GM19468 (cell line): ENCODE measurements around the gene DNMT1.
"Not testable (repeated sequence)": the region's sequence is repeated elsewhere in the genome, so short reads cannot be mapped to it uniquely, and the experiment has no call there.

Experiments
- ATAC-seq: cut with Tn5 transposase; IDR thresholded peaks from one replicate; pipeline ENCODE4 v1.9.1; 2021; ENCODE audit warnings: mild to moderate bottlenecking, moderate library complexity, moderate number of reproducible peaks; ENCODE audit not compliant: unreplicated experiment; ENCODE audit errors: extremely low read depth

The DNMT1 gene

DNA sequence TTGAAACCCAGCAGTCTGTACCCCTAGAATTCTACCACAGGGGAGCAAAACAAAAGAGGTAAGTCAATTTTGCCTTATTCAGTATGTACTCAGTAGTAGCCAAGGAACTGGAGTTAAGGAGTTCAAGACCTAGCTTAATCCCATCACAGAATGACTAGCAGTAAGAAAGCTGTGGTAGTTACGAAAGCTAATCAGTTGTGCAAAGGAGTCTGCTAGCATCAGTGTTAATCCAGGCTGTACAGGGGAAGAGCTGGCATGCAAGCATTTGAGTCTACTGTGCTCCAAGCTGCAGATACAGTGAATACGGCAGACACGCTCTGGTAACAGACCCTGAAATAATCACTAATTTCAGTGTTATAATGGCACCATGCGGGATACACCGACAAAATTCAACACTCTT, 4.7 kb downstream of the DNMT1 start:
- no peak for ATAC-seq

GRCh38 chr19:10189616-10190015, 5.1 kb downstream of the DNMT1 start:
- ATAC-seq = no peak

GRCh38 chr19:10187315-10187714, 7.4 kb downstream of the DNMT1 start:
- ATAC-seq = no peak

GRCh38 chr19:10184636-10185035, 10.1 kb downstream of the DNMT1 start:
- ATAC-seq = no peak

- ATAC-seq = no peak
These were observed 10.8 kb downstream of the DNMT1 start for GRCh38 chr19:10183926-10184325.

GRCh38 chr19:10182847-10183246, 11.9 kb downstream of the DNMT1 start:
- ATAC-seq = no peak

GRCh38 chr19:10182076-10182475, 12.7 kb downstream of the DNMT1 start:
- no peak for ATAC-seq

DNA sequence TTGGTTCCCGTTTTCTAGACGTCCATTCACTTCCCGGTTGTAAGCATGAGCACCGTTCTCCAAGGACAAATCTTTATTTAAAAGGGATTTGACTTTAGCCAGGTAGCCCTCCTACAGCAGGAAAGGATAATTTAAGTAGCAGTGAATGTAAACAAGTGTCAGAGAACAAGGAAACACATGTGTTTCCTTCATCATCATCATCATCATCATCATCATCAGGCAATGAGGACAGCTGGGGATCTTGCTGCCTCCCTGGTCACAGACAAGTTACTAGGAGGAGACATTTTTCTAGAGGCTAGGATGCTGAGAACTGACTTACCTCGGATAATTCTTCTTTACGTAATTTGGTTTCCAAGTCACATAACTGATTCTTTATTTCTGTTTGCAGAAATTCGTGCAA, 14.3 kb downstream of the DNMT1 start:
- no peak for ATAC-seq

- ATAC-seq = not testable (repeated sequence)
These were observed 14.7 kb downstream of the DNMT1 start for GRCh38 chr19:10180024-10180423.

GRCh38 chr19:10173527-10173926, 21.2 kb downstream of the DNMT1 start:
- ATAC-seq = no peak

DNA sequence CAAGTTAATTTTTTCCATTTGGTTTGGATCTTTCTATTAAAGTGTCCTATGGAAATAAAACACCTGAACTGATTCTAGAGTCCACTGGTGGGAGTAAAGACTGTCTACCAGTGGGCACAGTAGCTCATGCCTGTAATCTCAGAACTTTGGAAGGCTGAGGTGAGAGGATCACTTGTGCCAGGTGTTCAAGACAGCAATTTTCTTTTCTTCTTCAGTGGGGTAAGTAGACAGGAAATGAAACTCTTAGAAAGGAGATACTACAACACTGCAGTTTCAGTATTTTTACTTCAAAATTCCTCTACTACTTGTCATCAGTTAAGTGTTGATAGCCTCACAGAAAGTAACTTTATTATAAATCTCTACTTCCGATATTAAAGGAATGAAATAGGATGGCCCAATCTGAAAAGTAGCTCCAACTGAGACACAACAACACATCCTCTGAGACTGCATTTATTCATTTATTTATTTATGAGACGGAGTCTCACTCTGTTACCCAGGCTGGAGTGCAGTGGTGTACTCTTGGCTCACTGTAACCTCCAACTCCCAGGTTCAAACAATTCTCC, 26.3 kb downstream of the DNMT1 start:
- no peak for ATAC-seq

DNA sequence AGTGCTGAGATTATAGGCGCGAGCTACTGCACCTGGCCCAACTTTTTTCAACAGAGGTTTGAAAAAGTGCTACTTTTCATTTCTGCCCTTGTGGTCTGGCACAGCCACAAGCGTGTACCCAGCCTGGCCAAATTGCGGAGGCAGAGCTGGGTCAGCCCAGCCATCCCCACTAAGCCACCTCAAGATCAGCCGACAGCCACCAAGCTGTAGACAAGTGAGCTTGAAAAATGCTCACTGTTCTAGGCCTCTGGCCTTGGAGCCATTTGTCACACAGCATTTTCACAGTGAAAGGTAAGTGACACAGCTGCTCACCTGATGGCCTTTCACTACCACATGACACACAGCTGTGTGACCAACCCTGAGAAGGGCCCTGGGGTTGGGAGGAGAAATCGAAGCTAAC, 27.3 kb downstream of the DNMT1 start:
- no peak for ATAC-seq

- ATAC-seq = not testable (repeated sequence)
These were observed 28.3 kb downstream of the DNMT1 start for GRCh38 chr19:10166501-10166900.

GRCh38 chr19:10166046-10166445, 28.7 kb downstream of the DNMT1 start:
- no peak for ATAC-seq

DNA sequence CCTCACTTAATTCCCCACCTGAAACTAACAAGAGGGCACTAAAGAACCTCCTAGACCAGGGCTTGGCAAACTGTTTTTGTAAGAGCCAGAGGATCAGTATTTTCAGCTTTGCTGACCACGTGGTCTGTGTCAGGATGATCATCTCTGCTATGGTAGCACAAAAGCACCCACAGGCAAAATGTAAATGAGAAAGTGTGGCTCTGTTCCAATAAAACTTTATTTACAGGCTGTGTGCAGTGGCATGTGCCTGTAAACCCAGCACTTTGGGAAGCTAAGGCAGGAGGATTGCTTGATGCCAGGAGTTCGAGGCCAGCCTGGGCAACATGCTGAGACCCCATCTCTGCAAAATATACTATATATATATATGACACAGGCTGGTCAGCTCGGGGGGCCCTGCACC, 31.2 kb downstream of the DNMT1 start:
- no peak for ATAC-seq

DNA sequence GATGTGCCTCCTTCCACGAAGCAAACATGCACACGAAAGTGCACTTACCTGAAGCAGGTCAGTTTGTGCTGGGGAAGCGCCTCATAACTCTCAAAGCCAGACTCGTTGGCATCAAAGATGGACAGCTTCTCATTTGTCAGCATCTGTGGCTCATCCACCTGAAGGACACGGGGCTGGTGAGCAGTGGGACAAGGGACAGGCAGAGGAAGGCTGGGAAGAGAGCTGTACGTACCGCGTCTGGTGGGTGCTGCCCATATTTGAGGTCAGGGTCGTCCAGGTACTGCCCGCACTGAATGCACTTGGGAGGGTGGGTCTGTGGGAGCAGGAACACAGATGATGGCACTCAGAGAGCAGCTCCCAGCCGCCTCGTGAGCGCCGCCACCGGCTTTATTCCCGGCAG, 35.1 kb downstream of the DNMT1 start:
- no peak for ATAC-seq

DNA sequence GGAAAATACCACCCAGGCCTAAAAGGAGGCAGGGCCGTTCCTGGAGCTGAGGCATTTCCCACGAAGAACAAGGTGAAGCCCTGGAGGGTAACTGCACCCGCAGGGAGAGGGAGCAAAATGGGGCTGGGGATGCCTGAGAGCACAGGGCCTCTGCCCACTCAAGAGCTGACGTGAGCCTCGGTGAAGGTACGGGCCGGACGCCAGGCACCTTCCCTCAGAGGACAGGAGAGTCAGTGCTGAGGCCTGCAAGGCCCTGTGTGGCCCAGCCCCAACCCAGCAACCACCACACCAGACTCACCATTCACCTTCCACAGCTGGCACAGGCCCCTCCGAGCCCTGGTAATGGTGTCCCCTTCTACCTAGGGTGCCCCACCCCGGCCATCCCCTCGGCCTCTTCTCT, 36.3 kb downstream of the DNMT1 start:
- ATAC-seq = no peak

- ATAC-seq = no peak
These were observed 36.7 kb downstream of the DNMT1 start for GRCh38 chr19:10158071-10158470.

DNA sequence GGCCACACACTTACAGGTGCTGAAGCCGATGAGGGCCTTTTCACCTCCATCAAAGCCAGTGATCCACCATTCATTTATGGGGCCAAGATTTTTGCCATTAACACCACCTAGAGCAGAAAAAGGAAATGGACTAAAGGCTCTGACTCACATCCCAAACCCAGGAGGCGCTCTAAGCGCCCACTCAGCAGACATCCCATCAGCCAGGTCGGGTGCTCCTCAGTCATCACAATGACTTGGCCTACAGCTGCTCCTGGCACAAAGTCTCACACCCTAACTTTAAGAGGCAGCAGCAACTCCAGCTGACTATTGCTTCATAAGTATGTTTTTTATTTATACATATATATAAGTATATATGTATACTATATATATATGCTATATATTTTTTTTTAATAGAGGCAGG, 38.9 kb downstream of the DNMT1 start:
- no peak for ATAC-seq

GRCh38 chr19:10152100-10152499, 42.7 kb downstream of the DNMT1 start:
- ATAC-seq = no peak

GRCh38 chr19:10151521-10151920, 43.2 kb downstream of the DNMT1 start:
- ATAC-seq = no peak

- ATAC-seq = no peak
These were observed 45.3 kb downstream of the DNMT1 start for GRCh38 chr19:10149427-10149826.

DNA sequence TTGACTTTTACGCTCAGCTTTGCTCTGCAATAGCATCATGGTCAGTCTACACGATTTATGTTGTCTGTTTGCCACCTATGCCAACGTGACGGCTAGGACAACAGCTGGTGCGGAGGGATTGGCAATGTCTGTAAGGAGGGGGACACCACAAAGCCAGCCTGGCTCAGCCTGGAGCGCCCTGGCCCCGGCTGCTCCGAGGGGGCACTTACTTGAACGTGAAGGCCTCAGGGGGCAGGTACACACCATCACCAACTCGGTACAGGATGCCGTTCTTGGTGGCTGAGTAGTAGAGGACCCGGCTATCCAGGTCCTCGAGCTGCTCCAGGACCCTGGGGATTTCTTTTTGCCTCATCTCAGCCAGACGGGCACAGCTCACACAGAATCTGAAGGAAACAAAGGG, 48.6 kb downstream of the DNMT1 start:
- ATAC-seq = no peak
